ENCODE measurements around the gene RPS26.
A peak's percentile ranks its signal among the peaks of the same experiment; 100 is the strongest.
"Not testable (repeated sequence)": the region's sequence is repeated elsewhere in the genome, so short reads cannot be mapped to it uniquely, and the experiment has no call there.

The RPS26 gene

GRCh38 chr12:56021889-56022497 lies 19.7 kb upstream of the RPS26 start:
- DNase-seq (ENCODE audit: low spot score), result no peak

DNA sequence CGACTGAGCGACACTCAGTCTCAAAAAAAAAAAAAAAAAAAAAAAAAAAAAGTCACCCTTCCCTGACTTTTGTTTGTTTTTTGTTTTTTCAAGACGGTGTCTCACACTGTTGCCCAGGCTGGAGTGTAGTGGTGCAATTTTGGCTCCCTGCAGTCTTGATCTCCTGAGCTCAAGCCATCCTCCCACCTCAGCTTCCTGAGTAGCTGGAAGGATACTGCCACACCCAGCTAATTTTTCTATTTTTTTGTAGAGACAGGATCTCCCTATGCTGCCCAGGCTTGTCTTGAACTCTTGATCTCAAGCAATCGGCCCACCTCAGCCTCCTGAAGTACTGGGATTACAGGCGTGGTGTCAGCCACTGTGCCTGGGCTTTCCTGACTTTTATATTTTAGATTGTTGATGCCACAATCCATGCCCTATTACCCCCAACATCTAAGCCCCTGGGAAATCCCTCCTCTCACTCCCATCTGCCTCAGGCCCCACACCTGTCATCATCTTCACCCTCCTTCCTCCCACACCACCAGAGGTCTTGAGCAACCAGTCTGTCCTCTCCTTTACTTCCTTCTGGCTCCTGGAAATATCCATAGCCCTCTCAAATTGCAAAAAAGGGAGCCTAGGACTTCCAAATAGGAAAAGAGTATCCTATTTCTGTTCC lies 13.1 kb upstream of the RPS26 start:
- DNase-seq (ENCODE audit: low spot score), result no peak

- no peak for DNase-seq (ENCODE audit: low spot score)
Observed at GRCh38 chr12:56029166-56029519, 12.6 kb upstream of the RPS26 start.

GRCh38 chr12:56029666-56030293 lies 11.9 kb upstream of the RPS26 start:
- peak; percentile 50 for DNase-seq (ENCODE audit: low spot score)

- DNase-seq (ENCODE audit: low spot score), result no peak
Observed at GRCh38 chr12:56031987-56032386, 9.7 kb upstream of the RPS26 start.

DNA sequence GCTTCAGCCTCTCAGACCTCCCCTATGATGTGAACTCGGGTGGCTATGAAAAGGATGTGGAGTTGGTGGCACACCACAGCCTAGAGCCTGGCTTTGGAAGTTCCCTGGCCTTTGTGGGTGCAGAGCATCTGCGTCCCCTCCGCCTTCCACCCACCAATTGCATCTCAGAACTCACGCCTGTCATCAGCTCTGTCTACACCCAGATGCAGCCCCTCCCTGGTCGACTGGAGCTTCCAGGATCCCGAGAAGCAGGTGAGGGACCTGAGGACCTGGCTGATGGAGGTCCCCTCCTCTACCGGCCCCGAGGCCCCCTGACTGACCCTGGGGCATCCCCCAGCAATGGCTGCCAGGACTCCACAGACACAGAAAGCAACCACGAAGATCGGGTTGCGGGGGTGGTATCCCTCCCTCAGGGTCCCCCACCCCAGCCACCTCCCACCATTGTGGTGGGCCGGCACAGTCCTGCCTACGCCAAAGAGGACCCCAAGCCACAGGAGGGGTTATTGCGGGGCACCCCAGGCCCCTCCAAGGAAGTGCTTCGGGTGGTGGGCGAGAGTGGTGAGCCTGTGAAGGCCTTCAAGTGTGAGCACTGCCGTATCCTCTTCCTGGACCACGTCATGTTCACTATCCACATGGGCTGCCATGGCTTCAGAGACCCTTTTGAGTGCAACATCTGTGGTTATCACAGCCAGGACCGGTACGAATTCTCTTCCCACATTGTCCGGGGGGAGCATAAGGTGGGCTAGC lies 7.0 kb upstream of the RPS26 start:
- no peak for DNase-seq (ENCODE audit: low spot score)

DNA sequence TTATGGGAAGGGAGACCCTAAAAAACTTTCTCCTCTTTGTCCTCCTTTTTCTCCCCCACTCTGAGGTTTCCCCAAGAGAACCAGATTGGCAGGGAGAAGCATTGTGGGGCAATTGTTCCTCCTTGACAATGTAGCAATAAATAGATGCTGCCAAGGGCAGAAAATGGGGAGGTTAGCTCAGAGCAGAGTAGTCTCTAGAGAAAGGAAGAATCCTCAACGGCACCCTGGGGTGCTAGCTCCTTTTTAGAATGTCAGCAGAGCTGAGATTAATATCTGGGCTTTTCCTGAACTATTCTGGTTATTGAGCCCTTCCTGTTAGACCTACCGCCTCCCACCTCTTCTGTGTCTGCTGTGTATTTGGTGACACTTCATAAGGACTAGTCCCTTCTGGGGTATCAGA lies 4.6 kb upstream of the RPS26 start:
- DNase-seq (ENCODE audit: low spot score), result no peak

DNA sequence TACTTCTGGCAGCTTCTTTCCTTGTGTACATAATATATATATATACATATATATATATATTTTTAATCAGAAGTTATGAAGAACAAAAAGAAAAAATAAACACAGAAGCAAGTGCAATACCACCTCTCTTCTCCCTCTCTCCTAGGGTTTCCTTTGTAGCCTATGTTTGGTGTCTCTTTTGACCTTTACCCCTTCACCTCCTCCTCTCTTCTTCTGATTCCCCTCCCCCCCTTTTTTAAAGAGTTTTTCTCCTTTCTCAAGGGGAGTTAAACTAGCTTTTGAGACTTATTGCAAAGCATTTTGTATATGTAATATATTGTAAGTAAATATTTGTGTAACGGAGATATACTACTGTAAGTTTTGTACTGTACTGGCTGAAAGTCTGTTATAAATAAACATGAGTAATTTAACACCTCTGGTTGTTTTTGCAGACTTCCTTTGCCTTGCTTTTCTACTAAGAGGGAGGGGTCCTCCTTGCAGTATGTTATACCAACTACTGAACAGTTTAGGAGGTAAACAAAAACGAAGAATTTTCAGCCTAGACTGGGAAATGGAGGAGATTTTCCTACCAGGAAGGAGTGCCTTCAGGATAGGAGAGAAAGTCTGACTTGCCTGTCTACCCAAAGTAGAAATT lies 3.6 kb upstream of the RPS26 start:
- no peak for DNase-seq (ENCODE audit: low spot score)

- DNase-seq (ENCODE audit: low spot score), result no peak
Observed at GRCh38 chr12:56040151-56040550, 1.6 kb upstream of the RPS26 start.

DNA sequence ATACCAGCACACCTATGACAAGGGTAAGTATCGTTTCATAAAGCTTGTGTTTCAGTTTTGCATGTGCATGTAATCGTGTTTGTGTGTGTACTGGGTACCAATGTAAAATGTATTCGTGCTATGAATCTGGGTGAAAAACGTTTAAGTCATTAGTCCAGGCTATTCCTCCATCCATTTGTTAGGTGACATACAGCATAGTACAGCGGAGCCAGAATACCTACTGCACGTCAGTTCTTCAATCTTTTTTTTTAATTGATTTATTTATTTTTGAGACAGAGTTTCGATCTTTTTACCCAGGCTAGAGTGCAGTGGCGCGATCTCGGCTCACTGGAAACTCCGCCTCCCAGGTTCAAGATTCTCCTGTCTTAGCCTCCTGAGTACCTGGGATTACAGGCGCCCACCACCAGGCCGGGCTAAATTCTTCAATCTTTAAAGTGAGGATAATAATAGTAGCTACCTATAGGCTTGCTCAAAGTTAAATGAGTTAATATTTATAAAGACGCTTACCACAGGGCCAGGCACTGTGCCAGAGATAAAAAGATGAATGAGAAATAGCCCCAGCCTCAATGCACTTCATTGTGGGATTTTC lies 661 bp upstream of the RPS26 start:
- DNase-seq (ENCODE audit: low spot score), result no peak

GRCh38 chr12:56042430-56042813 lies 704 bp downstream of the RPS26 start:
- not testable (repeated sequence) for DNase-seq (ENCODE audit: low spot score)

DNA sequence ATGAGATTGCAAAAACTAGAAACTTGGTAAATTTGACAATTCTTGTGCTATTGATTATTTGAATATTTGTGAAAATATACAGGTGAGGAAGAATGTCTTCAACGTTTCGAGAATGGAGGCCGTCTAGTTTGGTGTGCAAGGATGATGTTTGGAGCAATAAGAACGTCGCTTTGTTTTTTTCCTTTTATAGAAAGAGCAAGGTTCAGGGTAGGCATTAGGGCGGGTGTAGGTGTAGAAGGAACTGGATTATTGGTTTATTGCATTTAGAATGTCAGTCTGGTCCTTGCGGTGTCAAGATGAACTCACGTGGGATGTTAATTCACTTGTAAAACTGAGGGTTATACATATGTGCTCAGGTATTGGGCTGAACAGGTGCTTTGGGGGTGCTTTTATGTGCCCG lies 1.1 kb downstream of the RPS26 start:
- DNase-seq (ENCODE audit: low spot score), result no peak

GRCh38 chr12:56046027-56046780 lies 4.5 kb downstream of the RPS26 start:
- no peak for DNase-seq (ENCODE audit: low spot score)

- no peak for DNase-seq (ENCODE audit: low spot score)
Observed at GRCh38 chr12:56053407-56053893, 11.7 kb downstream of the RPS26 start.

- not testable (repeated sequence) for DNase-seq (ENCODE audit: low spot score)
Observed at GRCh38 chr12:56059964-56060363, 18.2 kb downstream of the RPS26 start.

GRCh38 chr12:56061982-56062381 lies 20.3 kb downstream of the RPS26 start:
- DNase-seq (ENCODE audit: low spot score), result no peak

- no peak for DNase-seq (ENCODE audit: low spot score)
Observed at GRCh38 chr12:56062996-56063395, 21.3 kb downstream of the RPS26 start.

- no peak for DNase-seq (ENCODE audit: low spot score)
Observed at GRCh38 chr12:56071648-56072047, 29.9 kb downstream of the RPS26 start.

GRCh38 chr12:56074396-56074795 lies 32.7 kb downstream of the RPS26 start:
- no peak for DNase-seq (ENCODE audit: low spot score)

DNA sequence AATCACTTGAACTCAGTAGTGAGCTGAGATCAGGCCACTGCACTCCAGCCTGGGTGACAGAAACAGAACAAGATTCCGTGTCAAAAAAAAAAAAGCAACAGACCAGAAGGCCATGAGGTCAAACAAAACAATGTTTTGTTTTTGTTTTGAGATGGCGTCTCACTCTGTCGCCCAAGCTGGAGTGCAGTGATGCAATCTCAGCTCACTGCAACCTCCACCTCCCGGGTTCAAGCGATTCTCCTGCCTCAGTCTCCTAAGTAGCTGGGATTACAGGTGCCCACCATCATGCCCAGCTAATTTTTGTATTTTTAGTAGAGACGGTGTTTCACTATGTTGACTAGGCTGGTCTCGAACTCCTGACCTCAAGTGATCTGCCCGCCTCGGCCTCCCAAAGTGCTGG lies 36.2 kb downstream of the RPS26 start:
- DNase-seq (ENCODE audit: low spot score), result not testable (repeated sequence)

DNA sequence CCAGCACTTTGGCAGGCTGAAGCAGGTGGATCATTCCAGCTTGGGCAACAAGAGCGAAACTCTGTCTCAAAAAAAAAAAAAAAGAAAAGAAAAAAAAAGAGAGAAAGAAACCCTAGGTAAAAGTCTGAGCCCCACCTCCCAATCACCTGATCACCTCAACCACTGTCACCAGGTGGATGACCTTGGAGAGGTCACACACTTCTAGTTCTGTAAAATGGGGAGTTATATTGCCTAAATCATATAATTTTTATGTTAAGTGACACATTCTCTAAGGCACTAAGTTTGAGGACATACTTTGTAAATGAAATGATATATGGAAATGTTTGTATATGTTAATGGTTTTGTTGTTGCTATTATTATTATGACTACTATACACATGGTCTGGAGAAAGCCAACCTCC lies 36.7 kb downstream of the RPS26 start:
- no peak for DNase-seq (ENCODE audit: low spot score)
